Measurements from ENCODE around the gene IRGQ.

GRCh38 chr19:43634506-43634871 is 38.6 kb upstream of the IRGQ start:
- TF ChIP-seq CTCF (IDR thresholded peaks at IDR 0.05), result no peak
- no peak for TF ChIP-seq EZH2phosphoT487 (IDR thresholded peaks at IDR 0.05)
